Measurements from ENCODE around the gene NCKAP5. TPM values are rescaled to one million over a fixed set of nuclear protein-coding genes. Genes with fewer than 3 reads are reported as not detected.

Gene NCKAP5
- total and polyA plus RNA-seq, 2 experiments from 2014 or later: 2.2 to 5.5 TPM

GRCh38 chr2:133389569-133389968 is 178.7 kb downstream of the NCKAP5 start:
- no peaks in the 10 kb centered on the region for H3K79me2 ChIP-seq
- H4K20me1 ChIP-seq (ENCODE audit: insufficient read depth, poor library complexity, severe bottlenecking): no peaks in the 10 kb centered on the region
- H3K9me2 ChIP-seq (replicated peaks; ENCODE audit: insufficient read depth): no peaks in the 10 kb centered on the region
- no peaks in the 10 kb centered on the region for H3K9me3 ChIP-seq (ENCODE audit: low read depth)
- no peaks in the 10 kb centered on the region for H3K4me1 ChIP-seq (ENCODE audit: insufficient read depth)
- H3K4me2 ChIP-seq: no peak overlapping the region
- no peak overlapping the region for H2AFZ ChIP-seq
- WGBS (ENCODE audit: low lambda C conversion rate, missing lambda C conversion rate): 85% methylated on average over 5 of the region's 5 CpGs
- TF ChIP-seq CTCF (IDR thresholded peaks at IDR 0.05; ENCODE audit: poor library complexity): no peak
- no peak for TF ChIP-seq EZH2 (IDR thresholded peaks at IDR 0.05; ENCODE audit: borderline replicate concordance)
- TF ChIP-seq EZH2phosphoT487 (IDR thresholded peaks at IDR 0.05; ENCODE audit: low read depth, severe bottlenecking, unreplicated experiment): no peak
- no peak overlapping the region for H3K27ac ChIP-seq
- no peaks in the 10 kb centered on the region for H3K36me3 ChIP-seq (replicated peaks; ENCODE audit: insufficient read depth, low read depth)
- H3K27me3 ChIP-seq: no peaks in the 10 kb centered on the region
- DNase-seq (ENCODE audit: low spot score): no peak
- no peak overlapping the region for H3K4me3 ChIP-seq

GRCh38 chr2:133382566-133382965 is 185.7 kb downstream of the NCKAP5 start:
- Histone ChIP-seq H3K4me2 (no peak overlapping the region), H3K4me1 (ENCODE audit: insufficient read depth) (no peaks in the 10 kb centered on the region), H3K9me3 (ENCODE audit: low read depth) (no peaks in the 10 kb centered on the region), H3K27ac (no peak overlapping the region), H3K4me3 (no peak overlapping the region), H3K27me3 (no peaks in the 10 kb centered on the region), H3K79me2 (no peaks in the 10 kb centered on the region), H3K36me3 (replicated peaks; ENCODE audit: insufficient read depth, low read depth) (no peaks in the 10 kb centered on the region), H4K20me1 (ENCODE audit: insufficient read depth, poor library complexity, severe bottlenecking) (no peaks in the 10 kb centered on the region), H3K9me2 (replicated peaks; ENCODE audit: insufficient read depth) (no peaks in the 10 kb centered on the region), H2AFZ (no peak overlapping the region)
- DNase-seq (ENCODE audit: low spot score): no peak
- TF ChIP-seq CTCF (IDR thresholded peaks at IDR 0.05; ENCODE audit: poor library complexity) (no peak), EZH2 (IDR thresholded peaks at IDR 0.05; ENCODE audit: borderline replicate concordance) (no peak), EZH2phosphoT487 (IDR thresholded peaks at IDR 0.05; ENCODE audit: low read depth, severe bottlenecking, unreplicated experiment) (no peak)

GRCh38 chr2:133380991-133381390 is 187.3 kb downstream of the NCKAP5 start:
- no peak overlapping the region for H3K27ac ChIP-seq
- no peaks in the 10 kb centered on the region for H4K20me1 ChIP-seq (ENCODE audit: insufficient read depth, poor library complexity, severe bottlenecking)
- no peaks in the 10 kb centered on the region for H3K27me3 ChIP-seq
- TF ChIP-seq EZH2phosphoT487 (IDR thresholded peaks at IDR 0.05; ENCODE audit: low read depth, severe bottlenecking, unreplicated experiment) (no peak), CTCF (IDR thresholded peaks at IDR 0.05; ENCODE audit: poor library complexity) (no peak), EZH2 (IDR thresholded peaks at IDR 0.05; ENCODE audit: borderline replicate concordance) (no peak)
- no peaks in the 10 kb centered on the region for H3K36me3 ChIP-seq (replicated peaks; ENCODE audit: insufficient read depth, low read depth)
- H3K4me3 ChIP-seq: no peak overlapping the region
- no peaks in the 10 kb centered on the region for H3K9me2 ChIP-seq (replicated peaks; ENCODE audit: insufficient read depth)
- H2AFZ ChIP-seq: no peak overlapping the region
- WGBS (ENCODE audit: low lambda C conversion rate, missing lambda C conversion rate): 79% methylated on average over 3 of the region's 3 CpGs
- no peak overlapping the region for H3K4me2 ChIP-seq
- no peaks in the 10 kb centered on the region for H3K4me1 ChIP-seq (ENCODE audit: insufficient read depth)
- H3K9me3 ChIP-seq (ENCODE audit: low read depth): no peaks in the 10 kb centered on the region
- H3K79me2 ChIP-seq: no peaks in the 10 kb centered on the region
- DNase-seq (ENCODE audit: low spot score): no peak
